ENCODE measurements around the gene GPM6B.

Gene GPM6B

DNA sequence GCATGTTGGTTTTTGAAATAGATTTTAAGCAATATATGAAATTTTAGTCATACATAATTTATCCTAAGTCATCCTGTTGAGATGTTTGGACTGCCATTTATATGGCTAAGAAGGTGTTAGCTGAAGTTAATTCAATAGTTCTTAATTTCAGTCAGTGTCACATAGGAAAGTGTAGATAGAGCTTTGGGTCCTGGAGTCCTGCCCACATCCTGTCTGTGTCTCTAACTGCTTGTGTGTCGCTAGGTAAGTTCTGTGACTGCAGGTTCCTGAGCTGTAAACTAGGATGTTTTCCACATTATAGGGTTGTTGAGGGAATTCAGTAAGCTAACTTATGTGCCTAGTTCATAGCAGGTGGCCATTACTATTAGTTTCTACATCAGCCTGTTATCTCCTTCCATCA, 61.6 kb downstream of the GPM6B start:
- TF ChIP-seq FOXA1 (IDR thresholded peaks at IDR 0.05) = no peak
- TF ChIP-seq SP1 (IDR thresholded peaks at IDR 0.05) = no peak
- TF ChIP-seq CTBP1 (IDR thresholded peaks at IDR 0.05; ENCODE audit: borderline replicate concordance) = no peak
- TF ChIP-seq FOXK2 (IDR thresholded peaks at IDR 0.05) = no peak
- TF ChIP-seq NFRKB (IDR thresholded peaks at IDR 0.05) = no peak
- no peak for TF ChIP-seq ELF4 (IDR thresholded peaks at IDR 0.05)
- TF ChIP-seq, protein P1, sequence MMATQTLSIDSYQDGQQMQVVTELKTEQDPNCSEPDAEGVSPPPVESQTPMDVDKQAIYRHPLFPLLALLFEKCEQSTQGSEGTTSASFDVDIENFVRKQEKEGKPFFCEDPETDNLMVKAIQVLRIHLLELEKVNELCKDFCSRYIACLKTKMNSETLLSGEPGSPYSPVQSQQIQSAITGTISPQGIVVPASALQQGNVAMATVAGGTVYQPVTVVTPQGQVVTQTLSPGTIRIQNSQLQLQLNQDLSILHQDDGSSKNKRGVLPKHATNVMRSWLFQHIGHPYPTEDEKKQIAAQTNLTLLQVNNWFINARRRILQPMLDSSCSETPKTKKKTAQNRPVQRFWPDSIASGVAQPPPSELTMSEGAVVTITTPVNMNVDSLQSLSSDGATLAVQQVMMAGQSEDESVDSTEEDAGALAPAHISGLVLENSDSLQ (IDR thresholded peaks at IDR 0.05) = no peak
- TF ChIP-seq HDGF (IDR thresholded peaks at IDR 0.05; ENCODE audit: borderline replicate concordance) = no peak
- no peak for TF ChIP-seq L3MBTL2 (conservative IDR thresholded peaks at IDR 0.05)
- TF ChIP-seq TARDBP (IDR thresholded peaks at IDR 0.05) = no peak
- TF ChIP-seq LEF1 (IDR thresholded peaks at IDR 0.05; ENCODE audit: borderline replicate concordance) = no peak
- TF ChIP-seq SUZ12 (IDR thresholded peaks at IDR 0.05) = no peak
- TF ChIP-seq BHLHE40 (IDR thresholded peaks at IDR 0.05; ENCODE audit: borderline replicate concordance) = no peak
- no peak for DNase-seq (ENCODE audit: extremely low spot score)
- POLR2A ChIA-PET = no interaction called here

DNA sequence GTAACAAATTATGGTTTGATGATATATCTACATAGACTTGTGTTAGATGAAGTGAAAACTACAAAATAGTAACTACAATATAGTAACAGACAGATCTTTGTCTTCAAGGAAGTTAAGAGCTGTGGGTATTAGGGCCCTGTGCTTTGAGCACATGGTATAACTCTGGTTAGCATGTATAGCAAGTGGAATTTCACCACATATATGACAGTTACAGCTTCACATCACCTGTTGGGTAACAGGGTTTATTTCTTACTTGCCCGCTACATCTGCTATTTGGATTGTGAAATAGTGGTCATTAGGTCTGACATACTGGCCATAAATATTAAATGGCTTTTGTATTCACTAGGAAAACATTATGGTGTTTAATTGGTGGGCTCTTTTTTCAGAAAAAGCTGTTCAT, 62.1 kb downstream of the GPM6B start:
- no peak for DNase-seq (ENCODE audit: extremely low spot score)
- POLR2A ChIA-PET = no interaction called here

More for the DNA sequence above, 61.6 kb downstream of the GPM6B start:
- CTCF ChIA-PET = interaction anchor here (0.8 kb wide), 1 partner anchor 93 kb away, joined by 3 read pairs; no protein-coding TSS in a partner anchor

DNA sequence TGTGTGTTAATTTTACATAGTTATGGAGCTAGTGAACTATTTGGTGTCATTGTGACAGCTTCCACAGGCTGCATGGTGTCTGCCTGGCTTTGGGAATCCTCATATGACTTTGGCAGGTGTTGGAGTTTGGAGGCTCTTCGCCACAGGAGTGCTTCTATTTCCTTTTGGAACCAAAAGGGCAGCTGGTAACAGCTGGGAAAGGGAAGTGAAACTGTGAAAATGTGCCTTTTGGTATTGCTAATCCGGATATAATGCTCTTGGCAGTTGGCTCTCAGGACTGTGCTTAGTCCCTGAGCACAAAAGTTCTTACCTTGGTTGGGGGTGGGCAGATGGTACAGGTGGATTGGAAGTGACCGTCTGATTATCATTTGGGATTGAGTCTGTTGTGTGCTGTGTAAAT, 64.2 kb downstream of the GPM6B start:
- TF ChIP-seq NFRKB (IDR thresholded peaks at IDR 0.05) (no peak), SUZ12 (IDR thresholded peaks at IDR 0.05) (no peak), L3MBTL2 (conservative IDR thresholded peaks at IDR 0.05) (no peak), SP1 (IDR thresholded peaks at IDR 0.05) (no peak), LEF1 (IDR thresholded peaks at IDR 0.05; ENCODE audit: borderline replicate concordance) (no peak), FOXK2 (IDR thresholded peaks at IDR 0.05) (no peak), BHLHE40 (IDR thresholded peaks at IDR 0.05; ENCODE audit: borderline replicate concordance) (no peak), CTBP1 (IDR thresholded peaks at IDR 0.05; ENCODE audit: borderline replicate concordance) (no peak), FOXA1 (IDR thresholded peaks at IDR 0.05) (no peak), ELF4 (IDR thresholded peaks at IDR 0.05) (no peak), HDGF (IDR thresholded peaks at IDR 0.05; ENCODE audit: borderline replicate concordance) (no peak), TARDBP (IDR thresholded peaks at IDR 0.05) (no peak), ARNT (IDR thresholded peaks at IDR 0.05) (no peak), FOXM1 (IDR thresholded peaks at IDR 0.05; ENCODE audit: borderline replicate concordance) (no peak), ZNF384 (IDR thresholded peaks at IDR 0.05) (no peak)
- TF ChIP-seq, protein P1 (IDR thresholded peaks at IDR 0.05) = no peak
- ChIA-PET CTCF (interaction anchor here (0.8 kb wide), 1 partner anchor 279 kb away, joined by 4 read pairs; no protein-coding TSS in a partner anchor), POLR2A (no interaction called here)
- DNase-seq (ENCODE audit: extremely low spot score) = no peak

More for the DNA sequence above, 62.1 kb downstream of the GPM6B start:
- CTCF ChIA-PET = no interaction called here
- TF ChIP-seq NFRKB (IDR thresholded peaks at IDR 0.05) (no peak), TARDBP (IDR thresholded peaks at IDR 0.05) (no peak), SP1 (IDR thresholded peaks at IDR 0.05) (no peak), FOXA1 (IDR thresholded peaks at IDR 0.05) (no peak), ELF4 (IDR thresholded peaks at IDR 0.05) (no peak), HDGF (IDR thresholded peaks at IDR 0.05; ENCODE audit: borderline replicate concordance) (no peak), ZNF384 (IDR thresholded peaks at IDR 0.05) (no peak), CTBP1 (IDR thresholded peaks at IDR 0.05; ENCODE audit: borderline replicate concordance) (no peak), FOXK2 (IDR thresholded peaks at IDR 0.05) (no peak), SUZ12 (IDR thresholded peaks at IDR 0.05) (no peak)
- TF ChIP-seq, protein P1 (IDR thresholded peaks at IDR 0.05) = no peak

DNA sequence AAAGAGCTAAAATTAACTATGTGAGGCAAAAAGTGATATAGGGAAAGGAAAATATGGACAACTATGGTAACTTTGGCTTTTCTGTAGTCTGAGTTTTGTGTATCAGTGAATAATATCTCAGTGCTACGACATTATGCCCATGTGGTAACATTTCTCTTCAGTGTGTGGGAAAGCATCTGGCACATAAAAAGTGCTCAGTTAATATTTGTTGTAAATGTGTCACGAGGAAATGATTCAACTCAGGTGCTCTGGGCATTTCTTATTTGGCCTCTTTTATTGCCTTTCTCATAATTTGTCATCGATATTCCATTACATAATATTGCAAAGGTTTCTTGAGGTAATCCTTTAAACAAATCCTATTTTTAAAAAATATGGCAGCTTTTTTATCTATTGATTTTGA, 64.8 kb downstream of the GPM6B start:
- DNase-seq (ENCODE audit: extremely low spot score) = no peak
- ChIA-PET POLR2A (no interaction called here), CTCF (interaction anchor here (0.8 kb wide), 1 partner anchor 280 kb away, joined by 4 read pairs; no protein-coding TSS in a partner anchor)
- TF ChIP-seq HDGF (IDR thresholded peaks at IDR 0.05; ENCODE audit: borderline replicate concordance) (no peak), ZNF384 (IDR thresholded peaks at IDR 0.05) (no peak), FOXM1 (IDR thresholded peaks at IDR 0.05; ENCODE audit: borderline replicate concordance) (no peak), FOXA1 (IDR thresholded peaks at IDR 0.05) (no peak), NFRKB (IDR thresholded peaks at IDR 0.05) (no peak), L3MBTL2 (conservative IDR thresholded peaks at IDR 0.05) (no peak), CTBP1 (IDR thresholded peaks at IDR 0.05; ENCODE audit: borderline replicate concordance) (no peak), TARDBP (IDR thresholded peaks at IDR 0.05) (no peak), SUZ12 (IDR thresholded peaks at IDR 0.05) (no peak), FOXK2 (IDR thresholded peaks at IDR 0.05) (no peak), LEF1 (IDR thresholded peaks at IDR 0.05; ENCODE audit: borderline replicate concordance) (no peak), ELF4 (IDR thresholded peaks at IDR 0.05) (no peak), BHLHE40 (IDR thresholded peaks at IDR 0.05; ENCODE audit: borderline replicate concordance) (no peak), ARNT (IDR thresholded peaks at IDR 0.05) (no peak), SP1 (IDR thresholded peaks at IDR 0.05) (no peak)
- TF ChIP-seq, protein P1 (IDR thresholded peaks at IDR 0.05) = no peak

DNA sequence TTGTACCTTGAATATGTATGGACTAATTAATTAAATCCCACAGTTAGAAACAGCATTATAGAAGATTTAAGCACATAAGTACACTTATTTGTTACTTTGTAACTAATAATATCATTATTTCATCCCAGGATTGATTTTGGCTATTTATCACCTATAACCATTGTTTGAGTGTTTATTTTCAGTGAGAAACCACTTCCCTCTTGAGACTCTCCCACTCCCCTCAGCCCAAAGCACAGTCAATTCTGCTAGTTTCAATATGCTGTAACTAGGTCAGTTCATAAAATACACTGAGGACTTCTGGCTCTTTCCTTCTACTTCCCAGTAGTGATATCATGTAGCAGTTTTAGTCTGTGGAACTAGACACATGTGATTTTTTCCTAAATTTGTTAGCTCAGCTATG, 66.1 kb downstream of the GPM6B start:
- no peak for DNase-seq (ENCODE audit: extremely low spot score)
- ChIA-PET CTCF (interaction anchor here (0.7 to 1.9 kb wide), 4 partner anchors 15 to 281 kb away, joined by 3 to 8 read pairs (median 4); no protein-coding TSS in a partner anchor), POLR2A (no interaction called here)
- TF ChIP-seq ELF4 (IDR thresholded peaks at IDR 0.05) (no peak), ZNF384 (IDR thresholded peaks at IDR 0.05) (no peak), BHLHE40 (IDR thresholded peaks at IDR 0.05; ENCODE audit: borderline replicate concordance) (no peak), L3MBTL2 (conservative IDR thresholded peaks at IDR 0.05) (no peak), NFRKB (IDR thresholded peaks at IDR 0.05) (no peak), SUZ12 (IDR thresholded peaks at IDR 0.05) (no peak), TARDBP (IDR thresholded peaks at IDR 0.05) (no peak), LEF1 (IDR thresholded peaks at IDR 0.05; ENCODE audit: borderline replicate concordance) (no peak), FOXK2 (IDR thresholded peaks at IDR 0.05) (no peak), SP1 (IDR thresholded peaks at IDR 0.05) (no peak)
- TF ChIP-seq, protein P1 (IDR thresholded peaks at IDR 0.05) = no peak
